H1 (cell line): Measurements from ENCODE around the gene HAGH. TPM values are rescaled to one million over a fixed set of nuclear protein-coding genes. Genes with fewer than 3 reads are reported as not detected.

ENCODE experiments used
- CTCF ChIA-PET: fragments of 300-600 bp; sonication (Branson Sonifier 250); formaldehyde crosslinking; loops from one replicate; lab custom pipeline; 2021; ENCODE audit not compliant: partially characterized antibody; lab: Charles Lee
- POLR2A ChIA-PET: fragments of 300-600 bp; sonication (Branson Sonifier 250); formaldehyde crosslinking; loops from one replicate; lab custom pipeline; 2021; ENCODE audit warnings: inconsistent platforms; ENCODE audit not compliant: partially characterized antibody; lab: Charles Lee
- DNase-seq, 2 experiments: peaks; one replicate each; pipeline versions ENCODE4 v3.0.0 to v3.0.0-alpha.2; 2010 to 2022; ENCODE audit warnings: low spot score in 2 of 2, low read depth in 1 of 2, mixed read lengths in 1 of 2
- FAIRE-seq: peaks from 2 replicates; lab custom pipeline; 2011; peaks lifted over from hg19 to GRCh38; lab: Jason Lieb, UNC
- H2AFZ ChIP-seq: 2 replicates; pipeline ENCODE4 v1.8.1; 2012; ENCODE audit warnings: low read length, inconsistent platforms
- H2AK5ac ChIP-seq: 2 replicates; pipeline ENCODE4 v1.6.1; 2013; ENCODE audit warnings: low read depth, low read length
- H2BK120ac ChIP-seq: replicated peaks from 2 replicates; pipeline ENCODE3; 2013; ENCODE audit warnings: low read depth, low read length, inconsistent platforms
- H2BK12ac ChIP-seq: 2 replicates; pipeline ENCODE4 v1.6.1; 2013; ENCODE audit warnings: low read depth, low read length
- H2BK15ac ChIP-seq: 2 replicates; pipeline ENCODE4 v1.6.1; 2013; ENCODE audit warnings: low read length
- H2BK20ac ChIP-seq: 2 replicates; pipeline ENCODE4 v1.6.1; 2013; ENCODE audit warnings: low read length
- H2BK5ac ChIP-seq: 2 replicates; pipeline ENCODE4 v1.6.1; 2013; ENCODE audit warnings: low read depth, low read length
- H3K14ac ChIP-seq: 2 replicates; pipeline ENCODE4 v1.6.1; 2013; ENCODE audit warnings: inconsistent platforms; ENCODE audit not compliant: insufficient read length
- H3K18ac ChIP-seq: 2 replicates; pipeline ENCODE4 v1.6.1; 2013; ENCODE audit warnings: low read length; ENCODE audit errors: extremely low read depth
- H3K23ac ChIP-seq: 2 replicates; pipeline ENCODE4 v1.6.1; 2013; ENCODE audit warnings: inconsistent platforms; ENCODE audit not compliant: insufficient read length
- H3K23me2 ChIP-seq: 2 replicates; pipeline ENCODE4 v1.6.1; 2013; ENCODE audit warnings: low read depth, low read length
- H3K27ac ChIP-seq: 2 replicates; pipeline ENCODE4 v1.6.1; 2011; ENCODE audit warnings: low read depth, low read length, inconsistent platforms
- H3K27me3 ChIP-seq, 4 experiments: replicated peaks in 1 of 4; 1 replicate in 1 of 4; 2 replicates in 3 of 4; pipeline versions ENCODE4 v1.6.1 to v1.8.1; 2011 to 2013; ENCODE audit warnings: low read length in 3 of 4, mild to moderate bottlenecking in 3 of 4, inconsistent platforms in 2 of 4, mixed read lengths in 2 of 4, moderate library complexity in 1 of 4; ENCODE audit not compliant: control insufficient read depth in 3 of 4, insufficient read depth in 3 of 4; ENCODE audit errors: extremely low read depth in 1 of 4
- H3K36me3 ChIP-seq, 4 experiments: 2 replicates each; pipeline versions ENCODE4 v1.6.1 to v1.8.1; 2011 to 2013; ENCODE audit warnings: mild to moderate bottlenecking in 4 of 4, low read length in 3 of 4, moderate library complexity in 2 of 4, control low read depth in 1 of 4, inconsistent platforms in 1 of 4; ENCODE audit not compliant: insufficient read depth in 4 of 4, control insufficient read depth in 2 of 4
- H3K4ac ChIP-seq: replicated peaks from 2 replicates; pipeline ENCODE3; 2013; ENCODE audit warnings: low read length, low read depth, mixed read lengths, inconsistent platforms; ENCODE audit not compliant: insufficient read length
- H3K4me1 ChIP-seq, 4 experiments: replicated peaks in 1 of 4; 1 replicate in 1 of 4; 2 replicates in 3 of 4; pipeline versions ENCODE4 v1.6.1 to v1.8.1; 2011 to 2013; ENCODE audit warnings: low read length in 3 of 4, inconsistent platforms in 2 of 4, mixed read lengths in 1 of 4; ENCODE audit not compliant: insufficient read depth in 4 of 4, control insufficient read depth in 3 of 4
- H3K4me2 ChIP-seq, 2 experiments: 2 replicates each; pipeline versions ENCODE4 v1.6.1 to v1.8.1; 2011 to 2013; ENCODE audit warnings: low read depth in 2 of 2, low read length in 2 of 2, control low read depth in 1 of 2, inconsistent platforms in 1 of 2, mild to moderate bottlenecking in 1 of 2; ENCODE audit not compliant: insufficient read depth in 1 of 2
- H3K4me3 ChIP-seq, 4 experiments: fragments of 200-600, 300-600 bp in 1 of 4; sonication (generic), shearing (Covaris generic), sonication (Bioruptor Twin) in 1 of 4; 2 replicates each; pipeline versions ENCODE4 v1.5.1 to v1.8.1; 2011 to 2016; ENCODE audit warnings: low read length in 4 of 4, low read depth in 3 of 4, control low read depth in 2 of 4, inconsistent platforms in 2 of 4, mild to moderate bottlenecking in 2 of 4, mixed read lengths in 1 of 4, moderate library complexity in 1 of 4; ENCODE audit not compliant: insufficient read depth in 2 of 4; ENCODE audit errors: extremely low read depth in 1 of 4
- H3K56ac ChIP-seq: replicated peaks from 2 replicates; pipeline ENCODE3; 2013; ENCODE audit warnings: low read depth, mild to moderate bottlenecking, mixed read lengths, low read length, inconsistent platforms; ENCODE audit not compliant: insufficient read length
- H3K79me1 ChIP-seq: 2 replicates; pipeline ENCODE4 v1.6.1; 2013; ENCODE audit warnings: low read depth, low read length, control low read depth
- H3K79me2 ChIP-seq, 2 experiments: 2 replicates each; pipeline versions ENCODE4 v1.6.1 to v1.8.1; 2012 to 2013; ENCODE audit warnings: low read length in 2 of 2, mild to moderate bottlenecking in 2 of 2, inconsistent platforms in 1 of 2; ENCODE audit not compliant: insufficient read depth in 2 of 2, control insufficient read depth in 1 of 2
- H3K9ac ChIP-seq, 4 experiments: replicated peaks in 1 of 4; 1 replicate in 1 of 4; 2 replicates in 3 of 4; pipeline versions ENCODE4 v1.6.1 to v1.8.1; 2011 to 2013; ENCODE audit warnings: low read depth in 3 of 4, low read length in 3 of 4, control low read depth in 2 of 4, mild to moderate bottlenecking in 2 of 4, moderate library complexity in 2 of 4, inconsistent platforms in 1 of 4; ENCODE audit errors: extremely low read depth in 1 of 4
- H3K9me3 ChIP-seq, 2 experiments: 2 replicates each; pipeline versions ENCODE4 v1.6.1 to v1.8.1; 2012 to 2013; ENCODE audit warnings: mild to moderate bottlenecking in 2 of 2, moderate library complexity in 2 of 2, control low read depth in 1 of 2, inconsistent platforms in 1 of 2, low read depth in 1 of 2, low read length in 1 of 2, mixed read lengths in 1 of 2; ENCODE audit not compliant: insufficient read depth in 2 of 2
- H4K20me1 ChIP-seq, 2 experiments: replicated peaks in 1 of 2; 2 replicates each; pipeline versions ENCODE3 to v1.8.1; 2011 to 2013; ENCODE audit warnings: inconsistent platforms in 2 of 2, low read length in 2 of 2, mild to moderate bottlenecking in 1 of 2; ENCODE audit not compliant: insufficient read depth in 2 of 2, control insufficient read depth in 1 of 2
- H4K5ac ChIP-seq: 2 replicates; pipeline ENCODE4 v1.6.1; 2013; ENCODE audit warnings: low read length, low read depth, mixed read lengths, inconsistent platforms; ENCODE audit not compliant: insufficient read length
- H4K8ac ChIP-seq: 2 replicates; pipeline ENCODE4 v1.8.0; 2013; ENCODE audit warnings: mild to moderate bottlenecking, moderate library complexity, low read length, inconsistent platforms; ENCODE audit not compliant: insufficient read depth; ENCODE audit errors: extremely low read depth
- H4K91ac ChIP-seq: replicated peaks from 2 replicates; pipeline ENCODE3; 2013; ENCODE audit warnings: low read length, mixed read lengths, inconsistent platforms; ENCODE audit not compliant: insufficient read length
- FOSL1 ChIP-seq: IDR thresholded peaks from 2 replicates; pipeline ENCODE4 v1.6.1; 2011; ENCODE audit warnings: mild to moderate bottlenecking, low read depth, low read length, moderate library complexity; ENCODE audit not compliant: insufficient read depth
- WGBS, 2 experiments: shearing (Covaris generic) in 1 of 2; methylation state at CpG; one replicate each; pipeline versions ENCODE4 v1.1.6 to v1.1.7; 2013 to 2015; ENCODE audit warnings: low lambda C conversion rate in 2 of 2, mixed read lengths in 2 of 2, inconsistent platforms in 1 of 2, low coverage in 1 of 2, missing lambda C conversion rate in 1 of 2; ENCODE audit not compliant: insufficient replicate concordance in 2 of 2, insufficient coverage in 1 of 2, insufficient read length in 1 of 2; ENCODE audit errors: extremely low coverage in 1 of 2, missing lambda C conversion rate in 1 of 2; 5-methylcytosine and 5-hydroxymethylcytosine counted together
- polyA plus RNA-seq, 7 experiments: library from polyadenylated mRNA; depleted of rRNA in 3 of 7; stranded (reverse) in 5 of 7; unstranded in 2 of 7; fragments of >200 nt in 5 of 7; fragments of 200-250 nt in 2 of 7; gene quantifications; 1 replicate in 5 of 7; 2 replicates in 1 of 7; 4 replicates in 1 of 7; pipeline versions ENCODE4 v1.2.1 to v1.2.3, GENCODE V29; 2011 to 2013; ENCODE audit warnings: missing spikeins in 2 of 7, mixed read lengths in 2 of 7
- total RNA-seq: library from RNA; stranded (reverse); fragmentation: NEBNext Ultra II Directional; extraction: Animal tissue kit (Norgen Biotek cat#: 25700); gene quantifications from 2 replicates; pipeline ENCODE4 v1.2.1, GENCODE V29; 2021
- TF ChIP-seq, protein P1 (sequence below): IDR thresholded peaks from 2 replicates; pipeline ENCODE4 v1.6.1; 2012; ENCODE audit warnings: inconsistent platforms

Gene HAGH
- total and polyA plus RNA-seq, 2 of the 8 experiments (the other 6 are each of a cell fraction or from before 2014, with no cell fraction given), result 28.7 to 40.6 TPM

DNA sequence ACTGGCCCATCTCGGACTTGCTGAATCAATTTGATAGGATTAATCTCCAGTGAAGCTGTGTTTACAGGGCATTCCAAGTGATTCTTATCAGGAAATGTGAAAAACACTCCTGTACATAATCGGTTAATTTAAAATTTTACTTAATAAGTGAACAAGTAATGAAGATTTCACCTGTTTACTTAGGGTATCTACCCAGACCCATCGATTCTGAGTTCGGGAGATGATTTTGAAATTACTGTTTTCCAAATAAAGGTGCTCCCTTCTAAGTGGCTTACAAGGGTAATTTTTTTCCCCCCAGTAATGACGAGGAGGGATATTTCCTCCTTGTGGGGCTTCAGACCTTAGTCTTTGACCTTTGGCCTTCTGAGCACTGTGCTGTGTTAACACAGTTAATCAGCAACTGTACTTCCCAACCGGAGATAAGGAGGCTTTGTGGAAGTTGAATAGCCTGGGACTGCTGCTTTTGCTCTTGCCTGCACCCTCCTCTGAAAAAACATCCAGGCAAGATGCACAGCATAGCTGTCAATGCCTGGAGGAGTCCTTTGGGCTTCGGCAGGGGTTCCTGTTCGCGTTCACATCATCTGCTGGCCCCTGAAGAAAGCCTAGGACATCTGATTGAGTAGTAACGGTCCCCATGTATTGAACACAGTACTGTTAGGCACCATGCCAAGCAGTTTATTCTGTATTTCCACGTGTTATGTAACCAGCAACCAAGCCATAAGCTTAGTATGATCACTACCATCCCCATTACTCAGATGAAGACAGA is 2.2 kb upstream of the HAGH start:
- FAIRE-seq, result no peak
- Histone ChIP-seq H3K27ac (no peak overlapping the region), H3K4me3 (peak overlapping the region in 2 of 4 experiments; percentile 14 to 83; a peak in 3 of 8 replicates), H3K9ac (peak overlapping the region in 1 of 4 experiments; percentile 10; a peak in 1 of 7 replicates), H3K56ac (no peak overlapping the region), H3K4me2 (peak overlapping the region; percentile 21 to 70; a peak in 3 of 4 replicates), H3K4me1 (peaks cover 0 to 10% (median 3%) of the 10 kb centered on the region in 4 experiments; a peak in 5 of 7 replicates), H4K91ac (no peak overlapping the region), H3K18ac (no peak overlapping the region), H2BK15ac (no peak overlapping the region), H3K79me1 (peaks cover 10% of the 10 kb centered on the region), H2BK5ac (no peak overlapping the region), H3K23me2 (peaks cover 3% of the 10 kb centered on the region; the same call in 1 of the 2 replicates), H3K9me3 (no peaks in the 10 kb centered on the region), H3K27me3 (peaks cover 0 to 5% (median 0%) of the 10 kb centered on the region in 4 experiments; a peak in 4 of 7 replicates), H3K36me3 (no peaks in the 10 kb centered on the region), H2BK120ac (no peak overlapping the region), H2BK20ac (no peak overlapping the region), H2AK5ac (no peak overlapping the region), H4K20me1 (peaks cover 0 to 13% of the 10 kb centered on the region in 2 experiments), H3K23ac (no peak overlapping the region), H3K4ac (no peak overlapping the region), H2AFZ (no peak overlapping the region), H4K5ac (no peak overlapping the region), H3K79me2 (peaks cover 0 to 20% of the 10 kb centered on the region in 2 experiments; a peak in 2 of 4 replicates), H3K14ac (no peak overlapping the region), H2BK12ac (no peak overlapping the region), H4K8ac (no peak overlapping the region)
- CTCF ChIA-PET, result no interaction called here
- WGBS, 2 experiments, result 91% methylated on average over 11 of the region's 11 CpGs; no CpG with 5 or more reads in 1 of the 2 experiments
- no peak for DNase-seq
- POLR2A ChIA-PET, result interaction anchor here (2.3 to 2.5 kb wide), 2 partner anchors 15 to 57 kb away, joined by 7 to 13 read pairs; partner anchors contain the start of genes EME2, MRPS34 and NME3
- TF ChIP-seq FOSL1, result no peak
- TF ChIP-seq, protein P1, sequence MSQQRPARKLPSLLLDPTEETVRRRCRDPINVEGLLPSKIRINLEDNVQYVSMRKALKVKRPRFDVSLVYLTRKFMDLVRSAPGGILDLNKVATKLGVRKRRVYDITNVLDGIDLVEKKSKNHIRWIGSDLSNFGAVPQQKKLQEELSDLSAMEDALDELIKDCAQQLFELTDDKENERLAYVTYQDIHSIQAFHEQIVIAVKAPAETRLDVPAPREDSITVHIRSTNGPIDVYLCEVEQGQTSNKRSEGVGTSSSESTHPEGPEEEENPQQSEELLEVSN, result no peak
